Esophagus mucosa (tissue), 1 donor: ENCODE measurements around the gene DHRS7B. TPM values are rescaled to one million over a fixed set of nuclear protein-coding genes. Genes with fewer than 3 reads are reported as not detected.
"Not testable (repeated sequence)": the region's sequence is repeated elsewhere in the genome, so short reads cannot be mapped to it uniquely, and the experiment has no call there.

ENCODE experiments used
- ATAC-seq: fragments of 200-7000 bp; cut with Tn5 transposase; one replicate; pipeline ENCODE4 v1.9.1; 2020
- total RNA-seq: library from RNA; stranded (reverse); gene quantifications from one replicate; pipeline ENCODE4 v1.2.4, GENCODE V29; 2023
- donor health status: DM: yes; HTN: yes; CAD: no.

The DHRS7B gene
- total RNA-seq, 1 donor from 2014 or later, result 7.5 TPM

GRCh38 chr17:21108651-21109050 lies 18.1 kb upstream of the DHRS7B start:
- ATAC-seq, result no peak

GRCh38 chr17:21113049-21113690 lies 13.6 kb upstream of the DHRS7B start:
- ATAC-seq, result no peak

- no peak for ATAC-seq
Observed at GRCh38 chr17:21113716-21114115, 13.0 kb upstream of the DHRS7B start.

GRCh38 chr17:21114791-21115190 lies 12.0 kb upstream of the DHRS7B start:
- not testable (repeated sequence) for ATAC-seq

- ATAC-seq, result peak; percentile 57
Observed at GRCh38 chr17:21119247-21119918, 7.4 kb upstream of the DHRS7B start.

- no peak for ATAC-seq
Observed at GRCh38 chr17:21119919-21120249, 6.9 kb upstream of the DHRS7B start.

GRCh38 chr17:21124086-21124485 lies 2.7 kb upstream of the DHRS7B start:
- no peak for ATAC-seq

- ATAC-seq, result not testable (repeated sequence)
Observed at GRCh38 chr17:21124517-21124916, 2.2 kb upstream of the DHRS7B start.

- ATAC-seq, result no peak
Observed at GRCh38 chr17:21125862-21126261, 902 bp upstream of the DHRS7B start.

GRCh38 chr17:21127509-21128077 lies 829 bp downstream of the DHRS7B start:
- no peak for ATAC-seq

- ATAC-seq, result no peak
Observed at GRCh38 chr17:21129023-21129681, 2.4 kb downstream of the DHRS7B start.

GRCh38 chr17:21131137-21131536 lies 4.4 kb downstream of the DHRS7B start:
- no peak for ATAC-seq

- no peak for ATAC-seq
Observed at GRCh38 chr17:21132428-21132827, 5.7 kb downstream of the DHRS7B start.

- no peak for ATAC-seq
Observed at GRCh38 chr17:21134559-21134958, 7.8 kb downstream of the DHRS7B start.

- no peak for ATAC-seq
Observed at GRCh38 chr17:21140911-21141310, 14.1 kb downstream of the DHRS7B start.

- no peak for ATAC-seq
Observed at GRCh38 chr17:21141331-21141730, 14.6 kb downstream of the DHRS7B start.

GRCh38 chr17:21142065-21142464 lies 15.3 kb downstream of the DHRS7B start:
- ATAC-seq, result not testable (repeated sequence)

GRCh38 chr17:21143695-21144094 lies 16.9 kb downstream of the DHRS7B start:
- ATAC-seq, result no peak

GRCh38 chr17:21144299-21144698 lies 17.5 kb downstream of the DHRS7B start:
- ATAC-seq, result not testable (repeated sequence)

- ATAC-seq, result no peak
Observed at GRCh38 chr17:21146362-21147015, 19.7 kb downstream of the DHRS7B start.

GRCh38 chr17:21149621-21150020 lies 22.9 kb downstream of the DHRS7B start:
- no peak for ATAC-seq

- no peak for ATAC-seq
Observed at GRCh38 chr17:21152731-21153130, 26.0 kb downstream of the DHRS7B start.
